Activated T-helper 1 cell treated with Interleukin-2 at 50 U/mL for 16 hours (primary cell): ENCODE data around the gene XAF1.
"Not testable (repeated sequence)": the region's sequence is repeated elsewhere in the genome, so short reads cannot be mapped to it uniquely, and the experiment has no call there.

Experiments
- DNase-seq: peaks from one replicate; pipeline ENCODE4 v3.0.0-alpha.2; 2020; ENCODE audit warnings: low read depth

The XAF1 gene

DNA sequence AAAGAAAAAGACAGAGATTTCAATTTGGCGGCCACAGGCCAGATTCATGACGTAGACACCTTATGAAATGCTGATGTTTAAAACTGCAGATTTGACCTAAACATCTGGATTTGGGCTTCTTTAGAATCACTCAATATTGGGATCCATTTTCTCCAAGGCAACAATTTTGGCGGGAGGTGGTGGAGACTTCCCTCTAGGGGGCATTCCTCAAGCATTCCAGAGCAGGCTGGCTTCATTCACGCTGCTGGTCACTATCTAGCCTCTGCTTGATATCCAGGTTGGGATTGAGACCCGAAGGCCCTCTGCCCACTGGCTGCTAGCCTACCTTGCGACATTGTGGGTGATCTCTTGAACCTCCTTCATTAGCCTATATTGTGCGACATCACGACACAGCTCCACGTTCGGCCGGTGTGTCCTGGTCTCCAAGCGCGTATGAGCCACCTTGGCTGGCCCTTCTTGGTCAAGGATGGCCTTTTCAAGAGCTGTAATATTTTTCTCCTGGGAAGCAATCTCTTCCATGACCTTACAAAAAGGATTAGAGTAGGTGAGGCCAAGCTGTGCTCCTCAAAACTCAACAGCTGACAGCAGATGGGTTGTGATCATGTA lies 44.7 kb downstream of the XAF1 start:
- no peak for DNase-seq

DNA sequence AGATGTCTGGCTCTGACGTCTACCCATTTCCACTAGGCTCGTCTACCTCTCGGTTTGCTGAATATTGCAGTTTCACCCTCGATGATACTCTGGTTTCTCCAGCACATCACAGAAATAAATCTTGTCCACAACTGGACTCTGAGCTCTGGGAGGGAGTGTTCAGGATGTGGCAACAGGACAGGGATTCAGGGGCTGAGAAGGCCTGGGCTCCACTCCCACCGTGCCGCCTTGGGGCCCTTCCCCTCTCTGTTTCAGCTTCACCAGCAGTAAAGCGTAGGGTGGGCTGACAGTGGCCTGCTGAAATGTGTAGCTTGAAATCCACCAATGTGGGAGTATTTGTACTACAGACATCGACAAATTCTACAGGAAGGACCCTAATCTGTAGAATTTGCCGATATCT lies 55.7 kb downstream of the XAF1 start:
- no peak for DNase-seq

DNA sequence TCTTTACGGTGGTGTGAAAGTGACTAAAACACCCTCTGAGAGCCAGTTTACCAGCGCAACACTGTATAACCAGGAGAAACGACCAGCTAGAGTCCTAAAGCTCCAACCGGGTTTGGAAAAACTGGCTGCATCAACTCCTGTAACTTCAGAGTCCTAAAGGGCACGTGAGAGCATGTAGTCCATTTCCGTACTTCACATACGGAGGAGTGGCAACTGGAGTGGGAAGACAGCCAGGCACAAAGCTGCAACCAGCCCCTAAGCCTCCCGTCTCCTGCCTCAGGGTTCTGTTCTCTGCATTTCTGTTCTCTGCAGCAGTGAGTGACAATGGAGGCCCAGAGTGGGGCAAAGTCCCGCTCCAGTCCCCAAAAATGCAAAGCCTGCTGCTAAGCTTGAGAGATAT lies 56.4 kb downstream of the XAF1 start:
- no peak for DNase-seq

DNA sequence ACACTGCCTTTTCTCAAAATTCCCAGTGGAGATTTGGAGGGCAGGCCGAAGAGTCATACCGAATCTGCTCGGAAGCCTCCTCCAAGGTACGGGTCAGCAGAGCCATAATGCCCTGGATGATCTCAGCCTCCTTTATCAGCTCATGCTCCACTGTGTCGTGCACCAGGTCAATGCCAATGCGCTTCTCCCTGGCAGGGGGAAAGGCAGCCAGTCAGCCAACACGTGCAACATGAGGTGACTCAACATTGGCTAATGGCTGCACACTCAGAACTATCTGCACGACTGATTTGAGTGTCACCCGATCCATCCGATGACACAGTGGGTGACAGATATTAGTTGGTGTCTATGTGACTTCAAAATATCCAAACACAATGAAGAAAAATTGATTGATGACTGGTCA lies 59.9 kb downstream of the XAF1 start:
- no peak for DNase-seq

DNA sequence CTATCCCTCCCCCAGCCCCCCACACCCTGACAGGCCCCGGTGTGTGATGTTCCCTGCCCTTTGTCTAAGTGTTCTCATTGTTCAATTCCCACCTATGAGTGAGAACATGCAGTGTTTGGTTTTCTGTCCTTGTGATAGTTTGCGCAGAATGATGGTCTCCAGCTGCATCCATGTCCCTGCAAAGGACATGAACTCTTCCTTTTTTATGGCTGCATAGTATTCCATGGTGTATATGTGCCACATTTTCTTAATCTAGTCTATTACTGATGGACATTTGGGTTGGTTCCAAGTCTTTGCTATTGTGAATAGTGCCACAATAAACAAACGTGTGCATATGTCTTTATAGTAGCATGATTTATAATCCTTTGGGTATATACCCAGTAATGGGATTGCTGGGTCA lies 60.5 kb downstream of the XAF1 start:
- not testable (repeated sequence) for DNase-seq

DNA sequence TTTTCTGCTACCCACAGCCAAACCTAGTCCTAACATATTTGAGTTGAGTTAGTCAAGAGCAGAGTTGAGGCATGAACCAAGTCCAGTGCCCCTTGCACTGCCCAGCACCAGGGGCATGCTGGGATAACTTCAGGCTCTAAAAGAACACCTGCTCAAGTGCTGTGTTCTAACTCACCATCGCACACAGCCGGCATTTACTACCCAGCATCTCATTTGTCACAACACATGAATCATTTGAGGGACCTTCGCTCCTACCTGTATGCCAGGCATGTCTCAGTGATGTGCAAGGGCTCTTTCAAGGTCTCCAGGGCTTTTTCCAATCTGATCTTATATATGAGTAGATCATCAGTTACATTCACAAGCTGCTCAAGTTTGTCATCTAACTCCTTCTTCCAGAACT lies 63.1 kb downstream of the XAF1 start:
- no peak for DNase-seq

DNA sequence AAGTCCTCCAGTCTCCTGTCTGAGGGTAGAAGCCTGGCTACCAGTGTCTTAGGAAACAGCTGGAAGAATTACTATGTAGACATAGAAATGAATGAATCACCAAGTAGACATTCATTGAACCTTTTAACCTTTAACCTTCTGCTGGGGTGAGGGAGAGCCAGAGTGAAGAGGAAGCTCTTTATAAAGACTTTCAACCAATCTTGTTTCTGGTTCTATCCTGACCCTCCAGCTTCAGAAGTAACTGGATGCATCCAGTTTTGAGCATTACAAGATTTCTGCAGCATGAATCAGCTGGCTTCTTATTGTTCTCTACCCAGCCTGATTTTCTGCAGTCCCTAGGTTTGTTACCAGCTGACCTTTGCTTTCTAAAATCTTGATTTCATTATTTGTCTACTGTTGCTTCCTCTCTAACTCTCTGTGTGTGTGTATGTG lies 67.2 kb downstream of the XAF1 start:
- no peak for DNase-seq
